Measurements from ENCODE around the gene NTN5.

The NTN5 gene

DNA sequence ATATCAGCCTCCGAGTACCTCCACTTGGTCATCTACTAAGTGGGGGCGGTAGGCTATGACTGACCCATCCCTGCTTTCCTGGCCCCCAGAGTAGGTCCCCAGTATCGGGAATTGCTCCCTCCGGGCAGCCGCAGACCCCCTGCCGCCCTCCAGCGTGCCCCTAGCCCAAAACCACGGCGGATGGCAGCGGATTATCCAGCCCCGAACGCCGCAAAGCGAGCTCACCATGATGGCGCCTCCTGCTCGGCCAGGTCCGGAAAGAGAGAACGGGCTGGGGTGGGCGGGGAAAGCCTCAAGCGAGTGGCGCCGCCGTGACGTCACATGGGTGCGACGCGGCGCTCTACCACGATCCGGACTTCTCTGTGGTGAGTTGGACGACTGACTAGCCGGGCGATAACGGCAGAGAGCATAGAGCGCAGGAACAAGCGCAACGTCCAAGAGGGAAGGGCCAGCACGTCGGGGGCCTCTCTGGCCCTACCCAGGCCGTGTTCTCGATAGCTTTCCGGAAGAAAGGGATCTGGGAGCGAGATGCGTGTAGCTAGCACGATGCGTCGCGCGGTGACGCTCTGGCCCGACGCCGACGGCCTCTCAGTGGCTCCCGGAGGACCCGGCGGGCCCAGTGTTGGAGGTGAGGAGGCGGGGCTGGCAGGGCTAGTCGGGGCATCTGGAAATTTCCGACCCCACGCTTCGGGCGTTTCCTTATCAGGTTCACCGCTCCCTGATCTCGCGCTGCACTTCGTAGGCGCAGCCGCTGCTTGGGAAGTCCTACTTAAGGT lies 53.7 kb downstream of the NTN5 start, which contains the start of the genes RPL18 and SPHK2:
RPL18 (minus strand) TSS at position 263 of the 776 bp plus-strand sequence; CDS start at position 228, 35 bp downstream.
SPHK2 (plus strand) TSS at position 591 of the 776 bp plus-strand sequence. CDS start 1,009 bp downstream, outside the sequence.
- peak within 1 kb of the TSS; percentile 96 for H3K4me3 ChIP-seq (ENCODE audit: low read depth, low read length)
- TF ChIP-seq, protein P1, sequence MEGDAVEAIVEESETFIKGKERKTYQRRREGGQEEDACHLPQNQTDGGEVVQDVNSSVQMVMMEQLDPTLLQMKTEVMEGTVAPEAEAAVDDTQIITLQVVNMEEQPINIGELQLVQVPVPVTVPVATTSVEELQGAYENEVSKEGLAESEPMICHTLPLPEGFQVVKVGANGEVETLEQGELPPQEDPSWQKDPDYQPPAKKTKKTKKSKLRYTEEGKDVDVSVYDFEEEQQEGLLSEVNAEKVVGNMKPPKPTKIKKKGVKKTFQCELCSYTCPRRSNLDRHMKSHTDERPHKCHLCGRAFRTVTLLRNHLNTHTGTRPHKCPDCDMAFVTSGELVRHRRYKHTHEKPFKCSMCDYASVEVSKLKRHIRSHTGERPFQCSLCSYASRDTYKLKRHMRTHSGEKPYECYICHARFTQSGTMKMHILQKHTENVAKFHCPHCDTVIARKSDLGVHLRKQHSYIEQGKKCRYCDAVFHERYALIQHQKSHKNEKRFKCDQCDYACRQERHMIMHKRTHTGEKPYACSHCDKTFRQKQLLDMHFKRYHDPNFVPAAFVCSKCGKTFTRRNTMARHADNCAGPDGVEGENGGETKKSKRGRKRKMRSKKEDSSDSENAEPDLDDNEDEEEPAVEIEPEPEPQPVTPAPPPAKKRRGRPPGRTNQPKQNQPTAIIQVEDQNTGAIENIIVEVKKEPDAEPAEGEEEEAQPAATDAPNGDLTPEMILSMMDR (IDR thresholded peaks at IDR 0.05; ENCODE audit: borderline replicate concordance, insufficient read depth, low read depth, low read length): no peak

DNA sequence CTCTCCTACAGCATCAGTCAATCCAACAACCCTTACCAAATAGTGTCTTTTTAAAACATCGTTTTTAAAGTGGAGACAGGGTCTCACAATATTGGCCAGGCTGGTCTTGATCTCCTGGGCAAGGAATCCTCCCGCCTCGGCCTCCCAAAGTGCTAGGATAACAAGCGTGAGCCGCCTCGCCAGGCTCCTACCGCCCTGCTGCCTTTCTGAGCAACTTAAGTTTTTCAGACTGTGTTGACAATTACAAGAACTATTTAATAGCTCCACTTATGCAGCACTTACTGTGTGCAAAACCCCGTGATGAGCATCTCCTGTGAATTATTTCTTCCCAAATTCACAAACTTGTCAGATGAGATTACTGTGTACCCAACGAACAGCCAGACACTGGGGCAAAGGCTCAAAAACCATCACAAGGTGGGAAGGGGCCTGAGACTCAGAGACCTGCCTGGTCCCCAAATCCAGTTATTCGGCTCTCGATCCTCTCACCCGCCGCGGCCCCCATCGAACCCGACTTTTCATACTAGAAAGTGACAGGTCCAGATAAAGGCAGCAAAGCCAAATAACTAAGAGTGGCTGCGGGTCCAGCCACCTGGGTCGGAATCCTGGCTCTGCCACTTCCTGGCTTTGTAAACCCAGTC lies 54.4 kb downstream of the NTN5 start:
- peak overlapping the region; percentile 96 for H3K4me3 ChIP-seq (ENCODE audit: low read depth, low read length)
- TF ChIP-seq, protein P1 (IDR thresholded peaks at IDR 0.05; ENCODE audit: borderline replicate concordance, insufficient read depth, low read depth, low read length): no peak

DNA sequence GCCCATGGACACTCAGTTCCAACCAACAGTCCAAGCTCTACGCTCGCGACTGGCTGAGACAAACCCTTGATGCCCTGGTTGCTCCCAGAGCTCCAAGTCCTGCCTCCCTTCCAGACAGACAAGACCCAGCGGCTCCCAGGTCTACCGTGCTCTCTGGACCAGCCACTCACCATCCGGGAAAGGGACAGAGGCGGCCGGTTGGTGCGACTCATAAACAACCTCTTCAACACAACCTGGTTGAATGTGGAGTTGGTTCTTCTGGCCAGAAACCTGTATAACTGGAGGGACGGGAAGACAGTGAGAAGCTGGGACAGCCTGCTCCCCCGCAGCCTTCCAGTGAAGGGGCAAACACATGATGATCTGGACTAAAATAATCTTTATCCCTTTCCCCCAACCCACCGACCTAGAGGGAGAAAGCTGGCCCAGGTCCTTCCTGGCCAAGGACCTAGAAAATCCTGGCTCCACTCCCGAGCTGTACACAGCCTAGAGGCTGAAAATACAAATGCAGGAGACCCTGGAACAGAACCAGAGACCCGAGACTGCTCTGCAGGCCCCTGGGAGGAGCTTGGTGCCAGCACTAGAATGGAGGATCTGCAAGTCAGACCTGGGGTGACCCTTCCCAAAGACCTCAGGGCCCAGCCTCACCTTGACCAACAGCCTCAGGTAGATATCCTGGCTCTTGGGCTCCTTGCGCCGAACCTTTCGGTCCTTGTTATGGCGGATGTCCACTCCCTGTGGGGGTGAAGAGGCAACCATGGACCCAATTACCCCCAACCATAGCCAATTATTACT lies 55.5 kb downstream of the NTN5 start:
- TF ChIP-seq, protein P1 (IDR thresholded peaks at IDR 0.05; ENCODE audit: borderline replicate concordance, insufficient read depth, low read depth, low read length): no peak

DNA sequence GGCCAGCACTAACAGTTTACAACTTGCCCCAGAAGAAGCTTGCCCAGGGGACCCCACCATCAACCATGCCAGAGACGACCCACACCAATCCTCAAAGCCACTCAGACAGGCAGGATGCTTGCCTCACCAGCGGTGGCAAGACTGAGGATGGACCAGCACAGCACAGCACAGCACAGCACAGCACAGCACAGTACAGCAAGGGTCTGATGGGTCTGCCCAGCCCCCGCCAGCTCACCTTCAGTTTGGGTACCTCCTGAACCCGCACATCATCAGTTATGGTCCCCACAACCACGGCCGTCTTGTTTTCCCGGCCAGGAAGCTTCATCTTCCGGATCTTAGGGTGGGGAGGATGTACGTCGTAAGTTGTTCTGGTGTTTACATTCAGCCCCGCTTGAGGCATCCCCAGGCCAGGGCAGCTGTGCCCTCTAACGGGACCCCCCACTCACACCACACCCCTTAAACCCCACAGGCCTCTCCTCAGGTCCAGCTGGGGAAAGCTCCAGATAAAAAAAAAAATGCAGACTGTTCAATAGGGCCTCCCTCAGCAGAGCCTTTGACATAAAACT lies 56.2 kb downstream of the NTN5 start:
- TF ChIP-seq, protein P1 (IDR thresholded peaks at IDR 0.05; ENCODE audit: borderline replicate concordance, insufficient read depth, low read depth, low read length): no peak
- no peak overlapping the region for H3K4me3 ChIP-seq (ENCODE audit: low read depth, low read length)

More for the DNA sequence above, 55.5 kb downstream of the NTN5 start:
- H3K4me3 ChIP-seq (ENCODE audit: low read depth, low read length): peak overlapping the region; percentile 96

DNA sequence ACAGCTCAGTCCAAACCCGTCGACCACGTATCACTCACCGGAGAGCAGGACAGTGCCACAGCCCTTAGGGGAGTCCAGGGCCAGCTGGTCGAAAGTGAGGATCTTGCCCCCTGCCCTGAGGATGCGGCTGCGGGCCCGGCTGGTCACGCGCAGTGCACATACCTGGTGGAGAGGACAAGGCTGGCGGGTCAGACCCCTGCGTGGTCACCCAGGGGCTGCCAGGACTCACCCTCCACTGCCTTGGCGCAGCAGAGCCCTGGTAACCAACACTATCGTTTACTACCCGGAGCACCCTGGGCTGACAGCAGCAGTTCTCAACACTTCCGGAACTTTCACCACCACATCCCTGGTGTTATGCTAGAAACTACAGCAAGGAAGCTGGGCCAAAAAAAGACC lies 56.8 kb downstream of the NTN5 start:
- TF ChIP-seq, protein P1 (IDR thresholded peaks at IDR 0.05; ENCODE audit: borderline replicate concordance, insufficient read depth, low read depth, low read length): no peak
- no peak overlapping the region for H3K4me3 ChIP-seq (ENCODE audit: low read depth, low read length)

DNA sequence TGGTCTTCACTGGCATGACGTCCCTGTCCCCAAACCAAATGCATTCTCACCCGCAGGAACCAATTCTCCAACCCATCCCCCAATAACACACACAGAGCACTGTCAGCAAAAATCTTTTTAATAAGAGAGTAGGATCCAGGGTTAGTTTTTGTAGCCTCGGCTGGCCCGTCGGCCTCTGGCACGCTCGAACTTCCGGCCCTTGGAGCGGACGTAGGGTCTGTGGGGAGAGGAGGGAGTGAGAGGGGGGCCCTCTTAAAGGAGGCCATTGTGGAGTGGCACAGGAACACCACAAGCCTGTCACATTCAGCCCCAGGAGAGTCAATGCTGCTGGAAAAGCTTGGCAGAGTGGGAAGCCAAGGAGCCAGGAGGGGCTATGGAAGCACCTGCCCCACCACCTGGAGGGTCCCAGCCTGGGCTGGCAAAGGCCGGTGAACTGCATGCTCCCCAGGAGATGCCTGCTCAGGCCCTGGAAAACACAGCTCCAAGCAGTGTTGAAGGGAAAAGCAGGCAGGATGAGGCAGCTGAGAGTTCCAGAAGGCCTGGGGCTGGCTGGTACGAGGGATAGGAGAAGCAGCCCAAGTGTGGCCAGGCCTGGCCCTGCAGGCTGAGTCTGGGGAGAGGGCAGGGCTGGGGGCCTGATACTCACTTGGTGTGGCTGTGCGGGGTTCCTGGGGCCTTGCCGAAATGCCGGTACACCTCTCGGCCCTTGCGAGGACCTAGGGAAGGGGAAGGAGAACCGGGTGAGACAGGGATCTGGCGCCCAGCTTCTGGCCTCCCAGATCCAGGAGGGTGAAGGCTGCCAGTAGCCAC lies 57.4 kb downstream of the NTN5 start:
- no peak overlapping the region for H3K4me3 ChIP-seq (ENCODE audit: low read depth, low read length)

More for the DNA sequence above, 57.4 kb downstream of the NTN5 start:
- TF ChIP-seq, protein P1 (IDR thresholded peaks at IDR 0.05; ENCODE audit: borderline replicate concordance, insufficient read depth, low read depth, low read length): no peak
